Smooth muscle cell (in vitro differentiated cells): ENCODE results near the gene ZBTB4. TPM values are rescaled to one million over a fixed set of nuclear protein-coding genes. Genes with fewer than 3 reads are reported as not detected.

Experiments
- DNase-seq: peaks from one replicate; lab custom pipeline; 2025; ENCODE audit not compliant: unreplicated experiment; lab: John Stamatoyannopoulos, UW
- H2AFZ ChIP-seq: fragments of 200-600 bp; sonication (generic); 2 replicates; pipeline ENCODE4 v1.6.0; 2016; ENCODE audit warnings: antibody characterized with exemption, low read depth, mild to moderate bottlenecking
- H3F3A ChIP-seq: fragments of 200-600 bp; sonication (generic); 2 replicates; pipeline ENCODE4 v1.6.0; 2017; ENCODE audit warnings: antibody characterized with exemption, low read depth
- H3K27ac ChIP-seq: fragments of 200-600 bp; sonication (generic); 2 replicates; pipeline ENCODE4 v1.5.1; 2016; ENCODE audit warnings: low read depth, mild to moderate bottlenecking
- H3K27me3 ChIP-seq: fragments of 200-600 bp; sonication (generic); 2 replicates; pipeline ENCODE4 v1.6.1; 2016; ENCODE audit warnings: low read depth, mild to moderate bottlenecking
- H3K36me3 ChIP-seq: fragments of 200-600 bp; sonication (generic); 2 replicates; pipeline ENCODE4 v1.5.1; 2016; ENCODE audit warnings: low read depth
- H3K4me1 ChIP-seq: fragments of 200-600 bp; sonication (generic); 2 replicates; pipeline ENCODE4 v1.5.1; 2016; ENCODE audit warnings: low read depth
- H3K4me2 ChIP-seq: fragments of 200-600 bp; sonication (generic); 2 replicates; pipeline ENCODE4 v1.6.0; 2016; ENCODE audit warnings: mild to moderate bottlenecking
- H3K4me3 ChIP-seq: fragments of 200-600 bp; sonication (generic); 2 replicates; pipeline ENCODE4 v1.5.1; 2016; ENCODE audit warnings: mild to moderate bottlenecking
- H3K79me2 ChIP-seq: fragments of 200-600 bp; sonication (generic); 2 replicates; pipeline ENCODE4 v1.6.0; 2016; ENCODE audit warnings: low read depth, mild to moderate bottlenecking
- H3K9ac ChIP-seq: fragments of 200-600 bp; sonication (generic); 2 replicates; pipeline ENCODE4 v1.6.0; 2016; ENCODE audit warnings: low read depth
- H3K9me3 ChIP-seq: fragments of 200-600 bp; sonication (generic); replicated peaks from 2 replicates; pipeline ENCODE4 v1.5.1; 2016; ENCODE audit warnings: low read depth
- H4K20me1 ChIP-seq: fragments of 200-600 bp; sonication (generic); 2 replicates; pipeline ENCODE4 v1.6.0; 2016; ENCODE audit warnings: low read depth
- CTCF ChIP-seq: fragments of 200-600 bp; sonication (generic); IDR thresholded peaks from 2 replicates; pipeline ENCODE4 v1.5.1; 2017; ENCODE audit warnings: borderline replicate concordance, mild to moderate bottlenecking, antibody characterized with exemption; ENCODE audit not compliant: insufficient read depth, poor library complexity, severe bottlenecking
- WGBS: methylation state at CpG from one replicate; pipeline ENCODE4 v1.1.7; 2016; ENCODE audit warnings: low lambda C conversion rate; 5-methylcytosine and 5-hydroxymethylcytosine counted together
- polyA plus RNA-seq: library from polyadenylated mRNA; unstranded; fragments of >200 nt; fragmentation: Nextera tagmentation; extraction: Ambion mirVana; gene quantifications from 2 replicates; pipeline ENCODE4 v1.2.1, GENCODE V29; 2016
- total RNA-seq: library from RNA; depleted of rRNA; stranded (reverse); fragments of >200 nt; gene quantifications from 2 replicates; pipeline ENCODE4 v1.2.3, GENCODE V29; 2014

Gene ZBTB4
- total and polyA plus RNA-seq, 2 experiments from 2014 or later = 22.8 to 25.6 TPM

GRCh38 chr17:7480089-7480384 lies 606 bp upstream of the ZBTB4 start:
- peaks cover 38% of the 10 kb centered on the region for H4K20me1 ChIP-seq
- no peaks in the 10 kb centered on the region for H3K36me3 ChIP-seq
- 18% methylated on average over 8 of the region's 8 CpGs for WGBS
- peak overlapping the region; percentile 98 for H3K4me2 ChIP-seq
- DNase-seq = no peak
- H3K27ac ChIP-seq = peak overlapping the region; percentile 96
- peak overlapping the region; percentile 64 for H2AFZ ChIP-seq
- H3K4me1 ChIP-seq = peaks cover 22% of the 10 kb centered on the region
- TF ChIP-seq CTCF = no peak
- peaks cover 21% of the 10 kb centered on the region for H3F3A ChIP-seq
- H3K9me3 ChIP-seq = no peaks in the 10 kb centered on the region
- no peaks in the 10 kb centered on the region for H3K27me3 ChIP-seq
- H3K9ac ChIP-seq = peak overlapping the region; percentile 99
- H3K79me2 ChIP-seq = peaks cover 49% of the 10 kb centered on the region
- H3K4me3 ChIP-seq = peak overlapping the region; percentile 97

GRCh38 chr17:7478276-7479212 lies 887 bp downstream of the ZBTB4 start:
- Histone ChIP-seq H3K27ac (peak overlapping the region; percentile 96), H2AFZ (no peak overlapping the region), H3F3A (peaks cover 21% of the 10 kb centered on the region), H3K4me1 (peaks cover 22% of the 10 kb centered on the region), H3K4me2 (peak overlapping the region; percentile 98), H3K9ac (peak overlapping the region; percentile 99), H3K9me3 (no peaks in the 10 kb centered on the region), H4K20me1 (peaks cover 48% of the 10 kb centered on the region), H3K27me3 (no peaks in the 10 kb centered on the region), H3K4me3 (peak overlapping the region; percentile 97), H3K79me2 (peaks cover 60% of the 10 kb centered on the region), H3K36me3 (no peaks in the 10 kb centered on the region)
- DNase-seq = no peak
- WGBS = 36% methylated on average over 23 of the region's 40 CpGs
- TF ChIP-seq CTCF = no peak

GRCh38 chr17:7477392-7478275 lies 1.8 kb downstream of the ZBTB4 start:
- Histone ChIP-seq H3K9ac (peak overlapping the region; percentile 99), H2AFZ (no peak overlapping the region), H3K36me3 (no peaks in the 10 kb centered on the region), H3F3A (peaks cover 21% of the 10 kb centered on the region), H3K9me3 (no peaks in the 10 kb centered on the region), H3K4me1 (peaks cover 19% of the 10 kb centered on the region), H3K4me3 (peak overlapping the region; percentile 97), H4K20me1 (peaks cover 57% of the 10 kb centered on the region), H3K79me2 (peaks cover 67% of the 10 kb centered on the region), H3K27me3 (no peaks in the 10 kb centered on the region), H3K27ac (peak overlapping the region; percentile 96), H3K4me2 (peak overlapping the region; percentile 98)
- peak; percentile 67 for DNase-seq
- WGBS = 14% methylated on average over 23 of the region's 26 CpGs
- no peak for TF ChIP-seq CTCF
